ENCODE results near the gene ZNRD2.

Gene ZNRD2

GRCh38 chr11:65611758-65612603, 41.7 kb downstream of the ZNRD2 start:
- no peak for DNase-seq

DNA sequence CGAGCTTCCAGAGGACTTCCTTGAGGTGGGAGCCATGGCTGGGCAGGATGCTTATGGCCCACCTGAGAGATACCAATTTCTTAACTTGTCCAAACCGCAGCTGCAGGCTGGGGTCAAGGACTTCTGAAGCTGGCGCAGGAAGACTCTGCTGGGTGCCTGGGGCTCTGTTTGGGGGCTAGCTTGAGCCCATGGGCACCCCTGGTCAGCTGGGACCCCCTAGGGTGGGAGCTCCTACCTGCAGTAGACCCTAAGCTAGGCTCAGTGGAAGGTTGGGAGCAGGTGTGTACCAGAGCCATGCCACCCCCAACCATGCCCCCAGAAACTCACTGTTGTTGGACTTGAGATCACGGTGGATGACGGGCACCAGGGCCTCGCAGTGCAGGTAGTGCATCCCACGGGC, 42.4 kb downstream of the ZNRD2 start:
- DNase-seq, result no peak

DNA sequence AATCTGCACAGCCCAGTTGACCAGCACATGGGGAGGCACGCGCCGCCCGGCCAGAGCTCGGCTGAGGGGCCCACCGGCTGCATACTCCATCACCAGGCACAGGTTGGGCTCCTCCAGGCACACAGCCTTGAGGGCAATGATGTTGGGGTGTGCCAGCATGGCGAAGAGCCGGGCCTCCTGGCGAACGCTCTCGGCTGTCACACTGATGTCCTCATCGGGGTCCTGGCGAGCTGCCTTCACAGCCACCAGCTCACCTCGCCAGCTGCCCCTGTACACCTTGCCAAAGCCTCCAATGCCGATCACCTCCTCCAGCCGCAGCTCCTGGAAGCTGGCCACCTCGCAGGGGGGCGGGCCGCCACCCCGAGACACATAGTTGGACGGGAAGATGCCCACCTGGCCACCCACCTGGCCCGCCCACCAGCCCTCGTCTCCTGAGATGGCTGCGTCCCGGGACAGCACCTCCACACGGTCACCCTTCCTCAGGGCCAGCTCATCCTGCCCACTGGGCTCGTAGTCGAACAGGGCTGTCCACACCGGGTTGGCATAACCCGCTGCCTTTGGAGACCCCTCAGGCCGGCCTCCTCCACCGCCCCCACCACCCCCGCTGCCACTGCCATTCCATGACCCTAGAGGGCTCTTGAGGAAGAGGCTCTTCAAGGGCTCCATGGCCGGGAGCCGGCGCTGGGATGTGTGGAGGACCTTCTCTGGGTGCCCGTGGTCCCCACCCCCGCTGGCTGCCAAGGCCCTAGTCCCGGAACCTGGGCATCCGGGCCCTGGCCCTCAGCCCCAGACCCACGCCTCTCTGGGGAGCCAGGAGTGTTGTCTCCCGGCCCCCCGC, 43.0 kb downstream of the ZNRD2 start:
- peak; percentile 65 for DNase-seq

DNA sequence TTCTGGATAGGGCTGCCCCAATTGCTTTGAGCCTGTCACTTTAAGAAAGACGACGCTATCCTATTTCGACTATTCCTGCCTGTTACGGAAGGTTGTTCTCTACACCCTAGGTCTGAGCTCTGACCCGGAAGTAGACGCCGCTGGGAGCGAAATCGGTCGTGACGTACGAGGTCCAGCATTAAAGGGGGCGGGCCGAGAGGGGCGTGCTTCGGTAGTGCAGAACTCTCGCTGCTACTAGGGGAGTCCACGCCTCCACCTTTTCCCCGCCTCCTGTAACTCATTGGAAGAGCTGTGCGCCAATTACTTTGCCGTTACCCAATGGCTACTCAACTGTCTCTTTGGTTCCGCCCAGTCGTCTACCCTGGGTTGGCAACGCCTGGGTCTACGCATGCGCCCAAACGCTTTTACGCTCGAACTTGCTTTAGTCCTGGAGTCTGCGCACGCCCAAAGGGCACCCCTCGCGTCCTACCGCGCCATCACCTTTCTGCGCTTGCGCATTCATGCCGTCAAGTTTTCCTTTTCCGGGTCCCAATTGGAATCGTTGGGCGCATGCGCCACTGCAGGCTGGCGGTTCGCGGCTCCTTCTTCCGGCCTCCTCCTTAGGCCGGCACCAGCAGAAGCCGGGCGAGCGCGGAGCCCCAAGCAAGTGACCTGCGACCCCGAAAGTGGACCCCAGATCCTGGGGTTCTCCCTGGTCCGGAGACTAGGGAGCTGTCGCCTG, 45.1 kb downstream of the ZNRD2 start, which contains the start of gene PCNX3:
TSS of gene PCNX3 (plus strand) at position 548 of the 721 bp plus-strand sequence. CDS start 536 bp downstream, outside the sequence.
- peak; percentile 99 for DNase-seq

GRCh38 chr11:65615950-65616574, 45.8 kb downstream of the ZNRD2 start:
- DNase-seq, result no peak

- no peak for DNase-seq
These were observed 46.3 kb downstream of the ZNRD2 start for GRCh38 chr11:65616575-65617001.

DNA sequence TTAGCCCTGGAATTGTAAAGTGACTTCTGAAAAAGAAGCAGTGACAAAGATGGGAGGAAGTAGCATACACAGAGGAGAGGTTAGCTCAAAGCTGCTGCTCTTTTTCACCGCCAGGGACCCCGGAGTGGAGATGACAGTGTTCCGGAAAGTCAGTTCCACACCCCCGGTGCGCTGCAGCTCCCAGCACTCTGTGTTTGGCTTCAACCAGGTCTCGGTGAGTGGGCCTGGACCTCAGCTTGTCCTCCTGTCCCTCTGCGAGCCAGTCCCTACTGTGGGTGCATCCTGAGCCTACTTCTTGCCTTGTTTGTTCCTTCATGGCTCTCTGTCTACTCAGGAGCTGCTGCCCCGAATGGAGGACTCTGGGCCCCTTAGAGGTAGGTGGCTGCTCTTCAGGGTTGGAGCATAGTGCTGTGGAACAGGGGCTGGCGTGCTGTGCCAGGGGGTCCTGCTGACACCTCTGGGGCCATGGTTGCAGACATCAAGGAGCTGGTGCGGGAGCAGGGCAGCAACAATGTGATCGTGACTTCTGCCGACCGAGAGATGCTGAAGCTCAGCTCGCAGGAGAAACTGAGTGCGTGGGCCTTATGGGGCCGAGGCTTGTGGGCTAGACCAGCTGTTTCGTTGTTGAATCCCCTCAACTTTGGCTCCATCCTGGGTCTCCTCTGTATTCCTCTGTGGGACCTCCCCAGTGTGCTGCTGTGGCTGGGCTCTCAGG, 47.0 kb downstream of the ZNRD2 start:
- no peak for DNase-seq

GRCh38 chr11:65617990-65618751, 47.9 kb downstream of the ZNRD2 start:
- no peak for DNase-seq

- no peak for DNase-seq
These were observed 48.5 kb downstream of the ZNRD2 start for GRCh38 chr11:65618763-65619162.

GRCh38 chr11:65619281-65619928, 49.1 kb downstream of the ZNRD2 start:
- DNase-seq, result no peak

DNA sequence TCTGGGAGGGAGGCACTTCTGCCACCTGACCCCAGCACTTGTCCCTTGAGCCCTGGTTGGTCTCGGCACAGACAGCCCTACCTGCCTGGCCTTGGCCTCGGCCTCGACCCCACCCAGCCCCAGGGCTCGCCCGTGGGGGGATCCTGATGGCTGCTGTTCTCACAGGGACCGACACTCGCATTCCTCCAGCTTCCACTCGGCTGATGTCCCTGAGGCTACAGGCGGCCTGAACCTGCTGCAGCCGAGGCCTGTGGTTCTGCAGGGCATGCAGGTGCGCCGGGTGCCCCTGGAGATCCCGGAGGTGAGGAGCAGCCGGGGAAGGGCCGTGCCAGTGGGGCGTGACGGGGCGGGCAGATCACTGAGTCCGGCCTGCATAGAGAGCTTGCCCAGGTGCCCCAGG, 50.4 kb downstream of the ZNRD2 start:
- no peak for DNase-seq

DNA sequence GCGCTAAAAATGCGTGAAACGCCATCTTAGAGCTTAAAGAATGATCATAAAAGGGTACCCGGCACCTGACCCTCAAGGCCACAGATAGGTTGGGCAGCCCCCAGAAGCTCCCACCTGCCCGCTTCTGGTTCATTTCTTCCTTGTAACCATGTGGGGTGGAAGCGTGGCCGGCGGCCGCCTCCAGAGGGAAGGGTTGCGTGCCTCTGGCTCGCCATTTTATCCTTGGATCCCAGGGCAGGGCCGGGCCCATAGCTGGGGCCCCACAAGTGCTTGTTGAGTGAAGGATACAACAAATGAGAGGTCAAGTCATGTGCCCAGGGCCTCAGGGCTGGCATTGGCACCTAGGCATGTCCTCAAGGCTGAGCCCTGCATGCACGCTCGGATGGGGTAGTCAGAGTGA, 51.2 kb downstream of the ZNRD2 start:
- DNase-seq, result no peak
